OCI-M2 (cell line): ENCODE measurements around the gene ALKBH4.
"Not testable (repeated sequence)": the region's sequence is repeated elsewhere in the genome, so short reads cannot be mapped to it uniquely, and the experiment has no call there.

Source experiments
- DNase-seq: peaks from one replicate; lab custom pipeline; 2025; ENCODE audit not compliant: unreplicated experiment; lab: John Stamatoyannopoulos, UW

The ALKBH4 gene

DNA sequence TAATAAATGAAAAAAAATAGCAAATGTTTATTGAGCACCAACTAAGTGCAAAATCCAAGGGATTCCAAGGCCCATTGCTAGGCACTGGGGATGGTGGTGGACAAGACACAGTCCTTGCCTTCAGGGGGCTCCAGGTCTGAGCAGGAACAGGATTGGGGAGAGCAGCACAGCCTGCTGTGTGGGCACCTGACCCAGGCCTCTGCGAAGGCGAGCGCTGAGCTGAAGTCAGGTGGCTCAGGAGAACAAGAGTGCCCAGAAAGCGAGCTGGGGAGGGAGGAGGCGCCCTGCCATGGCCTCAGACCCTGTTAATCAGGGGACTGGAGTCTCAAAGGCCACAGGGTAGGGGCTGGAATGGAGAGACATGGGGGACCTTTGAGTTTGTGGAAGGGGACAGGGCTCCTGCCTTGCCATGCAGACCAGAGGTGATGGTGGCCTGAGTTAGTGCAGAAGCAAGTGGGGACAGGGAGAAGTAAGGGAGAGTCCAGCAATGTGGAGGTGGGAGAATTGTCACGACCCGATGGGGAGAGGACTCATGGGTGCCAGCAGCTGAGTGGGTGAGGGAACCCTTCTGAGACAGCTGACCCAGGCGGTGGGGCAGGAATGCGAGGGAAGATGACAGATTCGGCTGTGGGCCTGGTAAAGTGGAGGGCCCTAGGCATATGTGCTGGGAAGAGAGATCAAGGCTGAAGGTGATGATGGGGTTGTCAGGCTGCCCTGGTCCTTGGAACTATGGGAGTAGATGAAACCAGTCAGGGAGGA is 35.3 kb downstream of the ALKBH4 start:
- no peak for DNase-seq

DNA sequence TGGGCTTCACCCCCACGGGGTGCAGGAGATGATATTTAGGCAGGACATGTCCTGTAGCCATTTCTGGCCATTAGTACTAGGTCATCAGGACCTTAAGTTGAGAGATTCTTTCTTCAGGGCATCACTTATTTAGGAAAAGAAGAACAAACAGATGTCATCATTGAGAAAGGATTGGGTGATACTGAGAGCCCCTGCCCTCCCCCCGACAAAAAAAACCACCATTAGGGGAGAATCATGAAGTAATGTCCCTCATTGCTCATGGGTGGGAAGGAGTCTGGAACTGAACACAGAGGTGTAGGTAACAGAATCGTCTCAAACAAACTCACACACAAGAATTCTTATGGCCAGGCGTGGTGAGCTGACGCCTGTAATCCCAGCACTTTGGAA is 37.7 kb downstream of the ALKBH4 start:
- no peak for DNase-seq

DNA sequence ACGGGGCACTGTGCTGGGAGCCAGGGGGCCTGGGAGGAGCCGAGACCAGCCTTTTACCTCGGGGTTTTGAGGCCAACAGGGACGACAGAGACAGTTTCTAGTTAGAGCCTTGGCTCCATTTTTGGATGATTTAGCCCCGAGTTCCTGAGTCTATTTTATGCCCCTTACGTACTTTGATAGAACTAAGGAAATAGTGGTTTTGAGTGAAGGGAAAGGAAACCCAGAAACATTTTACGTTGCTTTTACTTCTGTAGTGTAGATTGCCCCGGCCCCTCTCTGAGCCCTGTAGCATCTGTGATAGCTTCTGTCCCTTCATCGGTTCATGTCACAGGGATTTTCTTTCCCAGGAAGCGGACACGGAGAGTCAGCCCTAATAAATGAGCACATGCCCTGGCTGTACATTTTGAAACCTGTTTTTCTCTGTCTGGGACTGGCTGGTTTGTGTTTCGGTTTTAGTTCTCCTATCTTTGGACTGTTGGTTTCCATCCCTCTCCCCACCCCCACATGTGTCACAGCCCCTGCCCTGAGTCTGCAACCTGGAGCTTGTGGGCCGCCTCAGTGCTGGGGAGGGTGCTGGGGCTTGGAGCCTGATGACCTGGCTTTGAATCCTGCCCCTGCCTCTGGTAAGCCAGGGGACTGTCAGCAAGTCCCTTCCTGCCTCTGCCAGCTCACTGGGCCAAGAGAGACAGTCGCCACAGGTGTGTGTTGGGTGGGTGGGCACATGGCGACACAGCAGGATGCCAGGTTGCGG is 38.2 kb downstream of the ALKBH4 start:
- no peak for DNase-seq

DNA sequence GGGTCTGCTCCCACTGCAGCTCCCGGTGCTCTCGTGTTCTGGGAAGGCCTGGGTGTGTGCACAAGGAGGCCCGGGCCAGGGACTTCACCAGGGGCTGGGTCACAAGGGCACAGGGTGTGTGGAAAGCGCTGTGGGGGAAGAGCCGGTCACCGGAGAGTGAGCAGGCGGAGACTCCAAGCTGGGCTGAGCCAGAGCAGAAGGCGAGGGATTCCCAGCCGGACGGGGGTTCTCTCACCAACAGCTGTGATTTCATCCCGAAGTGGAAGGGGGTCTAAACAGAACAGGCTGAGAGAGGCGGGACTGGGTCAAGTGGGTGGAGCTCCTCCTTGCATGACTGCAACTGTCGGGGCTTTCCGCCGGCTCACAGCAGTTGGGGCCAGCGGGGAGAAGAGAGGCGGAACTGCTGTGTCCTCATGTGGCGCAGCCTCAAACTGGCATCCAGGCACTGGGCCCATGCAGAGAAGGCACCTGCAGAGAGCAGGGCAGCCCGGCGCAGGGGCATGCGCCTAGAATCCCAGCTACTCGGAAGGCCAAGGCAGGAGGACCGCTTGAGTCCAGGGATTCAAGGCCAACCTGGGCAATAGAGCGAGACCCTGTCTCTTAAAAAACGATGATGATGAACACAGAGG is 38.9 kb downstream of the ALKBH4 start:
- DNase-seq = no peak

DNA sequence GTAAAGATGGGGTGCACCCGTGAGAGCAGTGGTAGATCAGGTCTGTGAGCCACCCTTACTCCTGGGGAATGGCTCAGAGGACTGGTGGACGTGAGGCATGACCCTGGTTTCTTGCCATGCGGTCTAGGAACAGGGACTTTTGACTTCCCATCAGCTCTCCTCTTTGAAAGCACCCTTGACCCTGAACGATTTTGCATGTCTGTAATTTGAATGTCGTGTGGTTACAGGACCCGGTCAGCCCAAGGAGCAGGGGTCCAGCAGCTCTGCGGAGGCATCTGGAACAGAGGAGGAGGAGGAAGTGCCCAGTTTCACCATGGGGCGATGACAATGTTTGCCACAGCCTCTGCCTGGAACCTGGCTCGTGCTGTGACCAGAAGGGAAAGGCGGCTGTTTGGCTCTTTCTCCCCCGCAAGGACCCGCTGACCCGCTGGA is 39.9 kb downstream of the ALKBH4 start:
- no peak for DNase-seq

DNA sequence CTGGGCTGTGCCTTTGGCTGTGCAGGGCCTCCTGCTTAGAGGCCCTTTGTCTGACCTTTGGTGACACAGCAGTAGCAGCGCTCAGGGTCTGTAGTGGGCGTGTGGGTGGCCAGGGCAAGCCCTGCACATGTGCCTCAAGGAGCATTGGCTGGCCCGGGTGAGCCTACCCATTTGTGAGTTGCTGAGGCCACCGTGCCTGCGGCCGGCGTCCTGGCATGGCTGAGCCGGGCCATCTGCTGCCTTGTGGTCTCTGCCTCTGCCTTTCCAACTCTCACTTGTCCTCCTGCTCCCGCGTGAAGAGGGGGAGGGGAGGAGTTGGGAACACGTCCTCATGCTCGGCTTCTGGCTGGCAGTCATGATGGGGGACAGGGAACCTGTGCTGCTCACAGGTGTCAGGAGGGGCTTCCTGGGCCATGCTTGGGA is 40.5 kb downstream of the ALKBH4 start:
- no peak for DNase-seq

DNA sequence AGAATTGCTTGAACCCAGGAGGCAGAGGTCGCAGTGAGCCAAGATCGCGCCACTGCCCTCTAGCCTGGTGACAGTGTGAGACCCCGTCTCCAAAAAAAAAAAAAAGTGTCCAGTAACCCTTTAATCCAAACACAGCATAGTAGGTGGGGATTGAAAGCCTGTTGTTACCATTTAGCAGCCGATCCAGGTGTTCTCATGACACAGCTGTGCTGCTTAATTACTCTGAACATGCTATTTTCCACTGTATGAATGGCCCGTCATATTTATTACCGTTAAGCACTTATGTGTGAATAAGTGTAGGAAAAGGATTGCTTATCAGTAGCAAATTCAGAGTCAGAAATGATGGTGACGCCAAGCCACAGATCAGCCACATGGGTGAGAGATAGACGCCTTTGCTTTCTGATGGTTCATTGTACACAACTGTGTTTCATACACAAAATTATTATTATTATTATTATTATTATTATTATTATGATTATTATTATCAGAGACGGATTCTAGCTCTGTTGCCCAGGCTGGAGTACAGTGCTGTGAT is 42.9 kb downstream of the ALKBH4 start:
- DNase-seq = no peak

DNA sequence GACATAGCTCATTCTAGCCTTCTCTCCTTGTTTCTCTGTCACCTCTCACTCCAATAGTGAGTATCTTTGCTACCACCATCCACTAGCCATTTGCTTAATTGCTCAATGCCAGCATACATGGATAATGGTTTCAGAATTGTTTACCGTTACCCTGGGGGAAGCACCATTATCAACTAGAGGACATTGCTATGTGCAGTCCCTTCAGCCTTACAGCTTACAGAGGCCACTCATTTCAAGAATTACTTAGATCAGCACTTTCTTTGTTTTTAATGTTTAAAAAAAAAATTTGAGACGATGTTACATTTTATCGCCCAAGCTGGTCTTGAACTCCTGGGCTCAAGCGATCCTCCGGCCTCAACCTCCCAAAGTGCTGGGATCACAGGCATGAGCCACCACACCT is 46.1 kb downstream of the ALKBH4 start:
- no peak for DNase-seq

DNA sequence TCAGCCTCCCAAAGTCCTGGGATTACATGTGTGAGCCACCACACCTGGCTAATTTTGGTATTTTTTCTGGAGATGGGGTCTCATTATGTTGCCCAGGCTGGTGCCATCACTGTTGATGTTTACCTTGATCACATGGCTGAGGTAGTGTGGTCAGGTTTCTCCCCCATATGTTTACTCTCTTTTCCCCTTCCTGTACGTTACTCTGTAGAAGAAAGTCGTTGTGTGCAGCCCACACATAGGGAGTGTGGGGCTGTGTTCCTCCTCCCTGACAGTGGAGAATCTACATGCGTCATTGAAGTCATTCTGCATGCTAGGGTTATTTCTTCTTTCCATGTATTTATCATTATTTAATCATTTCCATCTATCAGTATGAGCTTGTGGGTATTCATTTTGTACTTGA is 47.6 kb downstream of the ALKBH4 start:
- no peak for DNase-seq

DNA sequence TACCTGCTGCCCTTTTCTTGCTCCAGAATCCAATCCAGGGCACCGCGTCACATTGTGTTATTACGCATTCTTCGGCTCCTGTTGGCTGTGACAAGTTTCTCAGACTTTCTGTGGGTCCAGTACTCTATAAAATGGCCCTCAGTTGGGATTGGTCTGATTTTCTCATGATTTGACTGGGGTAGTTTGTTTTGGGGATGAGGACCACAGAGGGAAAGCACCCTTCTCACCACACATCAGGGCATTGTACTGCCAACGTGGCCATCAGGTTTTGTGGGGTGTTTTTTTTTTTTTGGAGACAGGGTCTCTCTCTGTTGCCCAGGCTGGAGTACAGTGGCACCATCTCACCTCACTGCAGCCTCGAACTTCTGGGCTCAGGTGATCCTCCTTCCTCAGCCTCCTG is 48.3 kb downstream of the ALKBH4 start:
- no peak for DNase-seq

DNA sequence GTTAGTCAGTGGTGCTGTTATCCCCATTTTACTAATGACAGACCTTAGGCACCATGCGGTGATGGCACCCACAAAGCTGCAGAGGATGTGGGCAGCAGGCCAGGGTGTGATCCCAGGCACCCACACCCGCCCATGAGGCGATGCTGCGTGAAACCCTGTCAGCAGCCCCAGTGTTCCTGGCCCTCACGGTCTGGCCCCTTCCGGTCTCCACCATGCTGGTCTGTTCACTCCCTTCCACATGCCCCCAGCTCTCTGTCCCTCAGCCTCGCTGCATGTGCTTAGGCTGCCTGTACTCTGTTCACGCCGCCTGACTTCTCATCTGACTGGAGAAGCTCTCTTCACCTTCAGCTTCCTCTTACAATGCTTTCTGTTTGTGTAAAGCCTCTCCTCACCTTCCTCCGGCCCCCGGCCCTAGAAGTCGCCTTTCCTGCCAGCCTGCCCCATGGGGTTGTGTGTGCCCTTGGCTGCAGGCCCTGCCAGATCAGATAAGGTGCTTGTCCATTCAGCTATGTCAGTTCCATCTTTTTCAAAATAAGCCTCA is 48.9 kb downstream of the ALKBH4 start:
- no peak for DNase-seq

DNA sequence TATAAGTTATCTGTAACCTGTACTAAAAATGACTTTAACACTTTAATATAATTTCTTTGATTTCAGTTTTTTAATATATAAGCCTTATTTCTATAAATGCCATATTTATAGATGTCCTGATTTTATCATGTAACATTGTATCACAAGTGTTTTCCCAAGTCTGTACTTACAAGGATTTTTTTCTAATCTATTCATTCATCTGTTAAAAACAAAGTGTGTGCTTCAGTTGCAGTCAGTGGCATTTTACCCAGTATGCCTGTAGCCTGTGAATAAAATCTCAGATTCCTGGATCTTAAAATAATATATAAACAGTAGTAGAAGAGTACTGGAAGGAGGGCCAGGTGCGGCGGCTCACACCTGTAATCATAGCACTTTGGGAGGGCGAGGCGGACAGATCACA is 51.1 kb downstream of the ALKBH4 start:
- no peak for DNase-seq

DNA sequence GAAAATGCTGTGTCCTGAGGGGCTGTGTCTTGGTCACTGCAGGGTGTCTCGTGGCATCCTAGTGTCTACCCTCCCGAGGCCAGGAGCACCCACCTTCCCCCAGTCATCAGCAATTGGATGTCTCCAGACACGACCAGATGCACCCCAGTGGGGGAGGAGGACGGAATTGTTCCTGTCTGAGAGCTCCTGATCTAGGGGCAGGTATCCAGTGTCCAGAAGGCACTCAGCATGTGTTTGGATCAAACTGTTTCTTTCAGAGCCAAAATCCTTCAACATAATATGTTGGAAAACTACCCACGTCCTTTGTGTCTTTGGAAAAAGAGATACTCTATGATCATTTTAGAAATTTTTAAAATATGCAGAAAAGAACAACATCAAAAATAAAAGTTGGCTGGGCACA is 51.6 kb downstream of the ALKBH4 start:
- no peak for DNase-seq

DNA sequence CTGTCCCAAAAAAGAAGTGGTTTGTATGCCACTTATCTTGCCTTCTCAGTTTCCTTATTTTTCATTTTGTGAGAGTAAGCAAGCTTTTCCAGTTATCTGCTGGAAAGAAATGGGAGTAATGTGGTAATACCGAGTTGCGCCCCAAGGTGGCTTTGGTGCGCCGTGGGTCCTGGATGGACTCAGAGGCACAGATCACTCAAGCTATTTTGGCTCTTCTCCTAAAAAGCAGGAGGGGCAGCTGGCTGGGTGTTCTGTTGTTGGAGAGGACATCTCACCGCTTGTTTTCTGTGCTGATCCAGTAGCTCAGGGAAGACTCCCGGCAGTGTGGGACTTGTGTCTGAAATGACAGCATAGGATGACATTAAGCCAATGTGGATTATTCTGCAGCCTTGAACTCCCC is 52.1 kb downstream of the ALKBH4 start:
- DNase-seq = no peak

DNA sequence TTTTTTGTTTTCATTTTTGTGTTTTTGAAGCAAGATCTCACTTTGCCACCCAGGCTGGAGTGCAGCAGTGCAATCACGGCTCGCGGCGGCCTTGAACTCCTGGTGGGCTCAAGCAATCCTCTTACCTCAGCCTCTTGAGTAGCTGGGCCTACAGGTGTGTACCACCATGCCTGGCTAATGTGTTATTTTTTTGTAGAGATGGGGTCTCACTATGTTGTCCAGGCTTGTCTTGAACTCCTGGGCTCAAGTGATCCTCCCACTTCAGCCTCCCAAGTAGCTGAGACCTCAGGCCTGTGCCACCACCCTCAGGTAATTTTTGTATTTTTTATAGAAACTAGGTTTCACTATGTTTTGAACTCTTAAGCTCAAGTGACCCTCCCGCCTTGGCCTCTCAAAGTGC is 53.7 kb downstream of the ALKBH4 start:
- no peak for DNase-seq

DNA sequence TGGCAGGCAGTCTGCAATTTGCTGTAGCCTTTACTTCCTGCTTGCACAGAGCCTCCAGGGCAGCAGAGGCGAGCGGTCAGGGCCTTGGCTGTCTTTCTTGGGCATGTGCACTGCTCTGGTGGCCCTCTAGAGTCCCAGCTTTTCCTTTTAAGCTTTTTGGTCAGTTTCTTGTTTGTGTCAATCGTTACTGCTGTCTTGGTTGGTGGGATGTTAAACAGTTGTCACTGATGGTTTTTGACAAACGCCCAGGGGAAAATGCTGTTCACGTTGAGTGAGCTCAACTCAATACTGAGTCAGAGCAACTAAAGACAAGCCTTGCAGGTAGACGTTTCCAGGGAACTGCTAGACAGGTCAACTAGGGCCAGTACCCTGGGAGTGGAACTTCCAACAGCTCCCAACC is 54.5 kb downstream of the ALKBH4 start:
- DNase-seq = no peak

DNA sequence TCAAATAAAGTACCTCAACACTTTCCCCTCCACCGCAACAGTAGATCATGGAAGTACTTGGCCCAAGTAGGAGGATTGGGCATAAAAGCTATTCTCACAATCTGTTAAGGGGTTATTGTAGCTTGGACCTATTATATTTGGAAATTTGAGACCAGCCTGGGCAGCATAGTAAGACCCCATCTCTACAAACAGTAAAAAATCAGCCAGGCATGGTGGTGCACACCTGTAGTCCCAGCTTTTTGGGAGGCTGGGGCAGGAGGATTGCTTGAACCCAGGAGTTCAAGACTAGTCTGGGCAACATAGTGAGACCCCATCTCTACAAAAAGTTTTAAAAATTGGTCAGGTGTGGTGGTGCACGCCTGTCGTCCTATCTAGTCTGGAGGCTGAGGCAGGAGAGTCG is 55.3 kb downstream of the ALKBH4 start:
- no peak for DNase-seq

DNA sequence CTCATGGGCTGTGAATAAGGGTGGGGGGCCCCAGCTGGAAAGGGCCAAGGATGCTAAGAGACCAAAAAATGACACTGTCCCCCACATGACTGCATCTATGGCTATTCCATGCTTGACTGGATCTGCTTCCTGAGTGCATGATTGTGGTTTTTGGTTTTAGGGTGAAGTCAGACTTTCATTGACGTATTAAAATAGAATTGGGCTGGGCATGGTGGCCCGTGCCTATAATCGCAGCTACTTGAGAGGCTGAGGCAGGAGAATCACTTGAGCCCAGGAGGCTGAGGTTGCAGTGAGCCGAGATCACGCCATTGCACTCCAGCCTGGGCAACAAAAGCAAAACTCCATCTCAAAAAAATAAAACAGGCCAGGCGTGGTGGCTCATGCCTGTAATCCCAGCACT is 56.1 kb downstream of the ALKBH4 start:
- DNase-seq = not testable (repeated sequence)

DNA sequence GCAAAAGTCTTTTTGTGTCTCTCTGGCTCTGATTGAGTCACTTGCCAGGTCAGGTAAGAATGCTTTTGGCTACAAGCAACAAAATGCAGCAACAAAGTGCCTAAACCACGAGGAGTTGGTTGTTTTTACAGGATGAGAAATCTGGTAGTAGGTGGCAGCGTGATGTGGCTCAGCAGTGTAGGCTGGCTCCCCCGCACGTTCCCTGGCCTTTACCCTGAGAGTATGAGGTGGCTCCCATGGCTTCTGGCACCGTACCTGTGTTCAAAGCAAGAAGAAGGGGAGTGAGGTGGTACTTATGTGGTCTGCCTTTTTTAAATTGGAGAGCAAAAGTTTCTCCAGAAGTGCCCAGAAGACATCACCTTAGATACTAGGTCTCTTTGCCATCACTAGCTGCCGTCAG is 56.8 kb downstream of the ALKBH4 start:
- DNase-seq = no peak
